ENCODE results near the gene SCNN1A. TPM values are rescaled to one million over a fixed set of nuclear protein-coding genes. Genes with fewer than 3 reads are reported as not detected.

Gene SCNN1A
- total and polyA plus RNA-seq, 2 of the 13 experiments (the other 11 are each of a cell fraction or from before 2014, with no cell fraction given): 1.5 to 14.6 TPM

GRCh38 chr12:6327229-6328041, 47.9 kb downstream of the SCNN1A start:
- H3K4me2 ChIP-seq (ENCODE audit: low read depth, low read length): no peak overlapping the region
- in situ Hi-C loops (cut with HindIII; ENCODE audit: extremely low pct_ligation_motif_present, low pct_unique_long_range_greater_than_20kb) (no loop called here), intact Hi-C loops (cut with micrococcal nuclease; ENCODE audit: unreplicated experiment) (no loop called here)
- H3K9ac ChIP-seq (ENCODE audit: insufficient read depth, low read depth, low read length): no peak overlapping the region
- H3K79me2 ChIP-seq (ENCODE audit: insufficient read depth, low read length): no peaks in the 10 kb centered on the region
- H3K27ac ChIP-seq (ENCODE audit: extremely low read length, insufficient read depth, low read length): no peak overlapping the region
- POLR2A ChIA-PET: interaction anchor here (1.3 to 4.2 kb wide), 9 partner anchors 8 to 138 kb away, joined by 3 to 82 read pairs (median 6); partner anchors contain the start of gene LTBR
- H3K4me1 ChIP-seq (ENCODE audit: insufficient read depth, low read length): peaks cover 31% of the 10 kb centered on the region
- TF ChIP-seq MBD4 (IDR thresholded peaks at IDR 0.05; ENCODE audit: borderline replicate concordance, low read length) (no peak), POLR2A (IDR thresholded peaks at IDR 0.05; ENCODE audit: insufficient read depth in 1 of 2, low read depth in 2 of 2, low read length in 2 of 2) (peak in 1 of 2 experiments; percentile 36; a peak in 2 of 4 replicates), ZNF510 (CRISPR knock-in tag; IDR thresholded peaks at IDR 0.05; ENCODE audit: low read depth) (no peak), ZNF670 (CRISPR knock-in tag; IDR thresholded peaks at IDR 0.05; ENCODE audit: borderline replicate concordance) (no peak), ZMYM3 (CRISPR knock-in tag; IDR thresholded peaks at IDR 0.05) (no peak), SSRP1 (CRISPR knock-in tag; IDR thresholded peaks at IDR 0.05) (0 out of 2 replicates have a peak, but pooled peaks have one; percentile 39), POLR2G (IDR thresholded peaks at IDR 0.05; ENCODE audit: low read depth, low read length) (peak; percentile 41; the same call in 1 of the 2 replicates), ZBTB38 (CRISPR knock-in tag; IDR thresholded peaks at IDR 0.05) (0 out of 2 replicates have a peak, but pooled peaks have one; percentile 15), ZNF7 (CRISPR knock-in tag; IDR thresholded peaks at IDR 0.05) (no peak), RBFOX2 (IDR thresholded peaks at IDR 0.05; ENCODE audit: low read depth, low read length) (peak; percentile 66), AKAP8 (CRISPR knock-in tag; IDR thresholded peaks at IDR 0.05) (no peak; the same call in 1 of the 2 replicates), TERF1 (CRISPR knock-in tag; IDR thresholded peaks at IDR 0.05) (no peak), ZFP91 (CRISPR knock-in tag; IDR thresholded peaks at IDR 0.05; ENCODE audit: borderline replicate concordance) (0 out of 2 replicates have a peak, but pooled peaks have one; percentile 21), POLR2AphosphoS5 (IDR thresholded peaks at IDR 0.05; ENCODE audit: low read depth, low read length) (peak; percentile 5; the same call in 1 of the 2 replicates), ZC3H13 (CRISPR knock-in tag; IDR thresholded peaks at IDR 0.05) (peak; percentile 54; the same call in 1 of the 2 replicates), ELF4 (CRISPR knock-in tag; IDR thresholded peaks at IDR 0.05; ENCODE audit: borderline replicate concordance) (no peak), AGO1 (IDR thresholded peaks at IDR 0.05; ENCODE audit: low read depth, low read length, poor library complexity, severe bottlenecking) (peak; percentile 30), ZNF724P (CRISPR knock-in tag; IDR thresholded peaks at IDR 0.05; ENCODE audit: borderline replicate concordance) (0 out of 2 replicates have a peak, but pooled peaks have one; percentile 12), RBM22 (optimal IDR thresholded peaks at IDR 0.05; ENCODE audit: low read length) (peak; percentile 81), AGO2 (optimal IDR thresholded peaks at IDR 0.05; ENCODE audit: low read depth, low read length) (peak; percentile 98), ZFY (CRISPR knock-in tag; IDR thresholded peaks at IDR 0.05) (no peak)
- no peak overlapping the region for H2AFZ ChIP-seq (ENCODE audit: low read length)
- no peak overlapping the region for H3K4me3 ChIP-seq (replicated peaks in 1 of 3; ENCODE audit: insufficient read depth in 1 of 3, low read depth in 2 of 3, low read length in 3 of 3)
- CTCF ChIA-PET (ENCODE audit: low intra/inter-chr PET ratio, low total read pairs): no interaction called here
- H4K20me1 ChIP-seq (ENCODE audit: insufficient read depth, low read length): no peaks in the 10 kb centered on the region
- BruUV-seq (replicated peaks): no TSS peak
- no peaks in the 10 kb centered on the region for H3K9me3 ChIP-seq (ENCODE audit: low read length)
- DNase-seq (ENCODE audit: low spot score) (no peak), FAIRE-seq (no peak), ATAC-seq (no peak)
- peaks cover 16 to 31% of the 10 kb centered on the region in 2 experiments; a peak in 4 of 5 replicates for H3K36me3 ChIP-seq (replicated peaks in 1 of 2; ENCODE audit: control insufficient read depth in 1 of 2, insufficient read depth in 2 of 2, low read length in 2 of 2)
- H3K27me3 ChIP-seq (ENCODE audit: control insufficient read depth in 1 of 2, insufficient read depth in 2 of 2, low read length in 2 of 2): no peaks in the 10 kb centered on the region
- WGBS (ENCODE audit: low lambda C conversion rate): 93% methylated on average over 28 of the region's 33 CpGs

Measured in HepG2 (cell line).